Measurements from ENCODE around the gene CCDC43.
"Not testable (repeated sequence)": the region's sequence is repeated elsewhere in the genome, so short reads cannot be mapped to it uniquely, and the experiment has no call there.

Gene CCDC43

GRCh38 chr17:44707755-44708400, 18.3 kb upstream of the CCDC43 start:
- Histone ChIP-seq H3K4me3 (ENCODE audit: low read depth in 1 of 5, low read length in 5 of 5) (peak overlapping the region; percentile 83 to 100 (median 92)), H3K27ac (ENCODE audit: low read depth, low read length) (peak overlapping the region; percentile 47), H3K27me3 (ENCODE audit: control insufficient read depth in 5 of 5, insufficient read depth in 4 of 5, low read length in 5 of 5) (no peaks in the 10 kb centered on the region), H3K9me3 (ENCODE audit: control insufficient read depth in 5 of 5, low read length in 5 of 5) (no peaks in the 10 kb centered on the region), H3K36me3 (ENCODE audit: control insufficient read depth in 5 of 5, insufficient read depth in 5 of 5, low read length in 5 of 5) (no peaks in the 10 kb centered on the region), H3K4me1 (ENCODE audit: control insufficient read depth in 5 of 5, insufficient read depth in 5 of 5, low read length in 5 of 5) (peaks cover 5 to 20% (median 19%) of the 10 kb centered on the region in 5 donors), H3K9ac (ENCODE audit: low read length in 5 of 5) (peak overlapping the region; percentile 74 to 94 (median 91))

- not testable (repeated sequence) for H3K4me1 ChIP-seq (ENCODE audit: control insufficient read depth in 5 of 5, insufficient read depth in 5 of 5, low read length in 5 of 5); H3K9me3 ChIP-seq (ENCODE audit: control insufficient read depth in 5 of 5, low read length in 5 of 5); H3K27me3 ChIP-seq (ENCODE audit: control insufficient read depth in 5 of 5, insufficient read depth in 4 of 5, low read length in 5 of 5); H3K9ac ChIP-seq (ENCODE audit: low read length in 5 of 5); H3K4me3 ChIP-seq (ENCODE audit: low read depth in 1 of 5, low read length in 5 of 5); H3K27ac ChIP-seq (ENCODE audit: low read depth, low read length); H3K36me3 ChIP-seq (ENCODE audit: control insufficient read depth in 5 of 5, insufficient read depth in 5 of 5, low read length in 5 of 5)
Measured at GRCh38 chr17:44700288-44700687, 10.7 kb upstream of the CCDC43 start.

DNA sequence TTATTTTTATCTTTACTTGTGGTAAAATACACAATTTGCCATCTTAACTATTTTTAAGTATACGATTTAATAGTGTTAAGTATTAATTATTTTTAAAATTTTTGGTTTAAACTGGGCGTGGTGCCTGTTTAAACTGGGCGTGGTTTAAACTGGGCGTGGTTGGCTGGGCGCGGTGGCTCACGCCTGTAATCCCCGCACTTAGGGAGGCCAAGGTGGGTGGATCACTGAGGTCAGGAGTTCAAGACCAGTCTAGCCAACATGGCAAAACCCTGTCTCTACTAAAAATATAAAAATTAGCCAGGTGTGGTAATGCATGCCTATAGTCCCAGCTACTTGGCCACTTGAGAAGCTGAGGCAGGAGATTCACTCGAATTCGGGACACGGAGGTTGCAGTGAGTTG, 4.0 kb upstream of the CCDC43 start:
- H3K27me3 ChIP-seq (ENCODE audit: control insufficient read depth in 5 of 5, insufficient read depth in 4 of 5, low read length in 5 of 5) = no peaks in the 10 kb centered on the region
- H3K36me3 ChIP-seq (ENCODE audit: control insufficient read depth in 5 of 5, insufficient read depth in 5 of 5, low read length in 5 of 5) = no peaks in the 10 kb centered on the region
- no peaks in the 10 kb centered on the region for H3K9me3 ChIP-seq (ENCODE audit: control insufficient read depth in 5 of 5, low read length in 5 of 5)
- H3K9ac ChIP-seq (ENCODE audit: low read length in 5 of 5) = no peak overlapping the region
- no peak overlapping the region for H3K27ac ChIP-seq (ENCODE audit: low read depth, low read length)
- H3K4me1 ChIP-seq (ENCODE audit: control insufficient read depth in 5 of 5, insufficient read depth in 5 of 5, low read length in 5 of 5) = peaks cover 0 to 17% (median 15%) of the 10 kb centered on the region in 5 donors
- H3K4me3 ChIP-seq (ENCODE audit: low read depth in 1 of 5, low read length in 5 of 5) = no peak overlapping the region

DNA sequence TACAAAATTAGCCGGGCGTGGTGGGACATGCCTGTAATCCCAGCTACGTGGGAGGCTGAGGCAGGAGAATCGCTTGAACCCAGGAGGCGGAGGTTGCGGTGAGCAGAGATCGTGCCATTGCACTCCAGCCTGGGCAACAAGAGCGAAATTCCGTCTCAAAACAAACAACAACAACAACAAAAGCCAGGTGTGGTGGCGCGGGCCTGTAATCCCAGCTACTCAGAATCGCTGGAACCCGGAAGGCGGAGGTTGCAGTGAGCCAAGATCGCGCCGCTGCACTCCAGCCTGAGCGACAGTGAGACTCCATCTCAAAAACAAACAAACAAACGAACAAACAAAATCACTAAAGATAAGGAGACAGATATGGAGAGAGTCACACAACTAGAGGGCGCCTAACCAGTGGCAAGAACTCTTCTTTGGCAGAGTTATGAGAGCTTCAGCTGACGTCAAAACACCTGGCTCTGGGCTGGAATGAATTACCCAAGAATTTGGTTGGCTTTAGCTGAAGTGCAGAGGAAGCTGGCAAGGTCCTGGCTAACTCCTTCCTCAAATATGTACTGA, 1.2 kb upstream of the CCDC43 start:
- not testable (repeated sequence) for H3K27ac ChIP-seq (ENCODE audit: low read depth, low read length); H3K9me3 ChIP-seq (ENCODE audit: control insufficient read depth in 5 of 5, low read length in 5 of 5); H3K27me3 ChIP-seq (ENCODE audit: control insufficient read depth in 5 of 5, insufficient read depth in 4 of 5, low read length in 5 of 5); H3K36me3 ChIP-seq (ENCODE audit: control insufficient read depth in 5 of 5, insufficient read depth in 5 of 5, low read length in 5 of 5); H3K9ac ChIP-seq (ENCODE audit: low read length in 5 of 5)
- Histone ChIP-seq H3K4me1 (ENCODE audit: control insufficient read depth in 5 of 5, insufficient read depth in 5 of 5, low read length in 5 of 5) (peaks cover 0 to 23% (median 20%) of the 10 kb centered on the region in 5 donors), H3K4me3 (ENCODE audit: low read depth in 1 of 5, low read length in 5 of 5) (peak overlapping the region in 1 of 5 donors; percentile 98)

GRCh38 chr17:44688675-44689476, 700 bp downstream of the CCDC43 start:
- Histone ChIP-seq H3K27me3 (ENCODE audit: control insufficient read depth in 5 of 5, insufficient read depth in 4 of 5, low read length in 5 of 5) (no peaks in the 10 kb centered on the region), H3K9me3 (ENCODE audit: control insufficient read depth in 5 of 5, low read length in 5 of 5) (no peaks in the 10 kb centered on the region), H3K9ac (ENCODE audit: low read length in 5 of 5) (peak overlapping the region; percentile 70 to 98 (median 94)), H3K36me3 (ENCODE audit: control insufficient read depth in 5 of 5, insufficient read depth in 5 of 5, low read length in 5 of 5) (peaks cover 0 to 8% (median 3%) of the 10 kb centered on the region in 5 donors), H3K4me1 (ENCODE audit: control insufficient read depth in 5 of 5, insufficient read depth in 5 of 5, low read length in 5 of 5) (peaks cover 0 to 23% (median 20%) of the 10 kb centered on the region in 5 donors), H3K27ac (ENCODE audit: low read depth, low read length) (peak overlapping the region; percentile 70), H3K4me3 (ENCODE audit: low read depth in 1 of 5, low read length in 5 of 5) (peak overlapping the region; percentile 85 to 99 (median 98))

- no peak overlapping the region for H3K27ac ChIP-seq (ENCODE audit: low read depth, low read length)
- no peaks in the 10 kb centered on the region for H3K27me3 ChIP-seq (ENCODE audit: control insufficient read depth in 5 of 5, insufficient read depth in 4 of 5, low read length in 5 of 5)
- H3K4me1 ChIP-seq (ENCODE audit: control insufficient read depth in 5 of 5, insufficient read depth in 5 of 5, low read length in 5 of 5) = peaks cover 0 to 23% (median 20%) of the 10 kb centered on the region in 5 donors
- H3K9ac ChIP-seq (ENCODE audit: low read length in 5 of 5) = no peak overlapping the region
- H3K36me3 ChIP-seq (ENCODE audit: control insufficient read depth in 5 of 5, insufficient read depth in 5 of 5, low read length in 5 of 5) = peaks cover 4 to 14% (median 8%) of the 10 kb centered on the region in 5 donors
- H3K9me3 ChIP-seq (ENCODE audit: control insufficient read depth in 5 of 5, low read length in 5 of 5) = no peaks in the 10 kb centered on the region
- no peak overlapping the region for H3K4me3 ChIP-seq (ENCODE audit: low read depth in 1 of 5, low read length in 5 of 5)
Measured at GRCh38 chr17:44688200-44688599, 1.4 kb downstream of the CCDC43 start.

DNA sequence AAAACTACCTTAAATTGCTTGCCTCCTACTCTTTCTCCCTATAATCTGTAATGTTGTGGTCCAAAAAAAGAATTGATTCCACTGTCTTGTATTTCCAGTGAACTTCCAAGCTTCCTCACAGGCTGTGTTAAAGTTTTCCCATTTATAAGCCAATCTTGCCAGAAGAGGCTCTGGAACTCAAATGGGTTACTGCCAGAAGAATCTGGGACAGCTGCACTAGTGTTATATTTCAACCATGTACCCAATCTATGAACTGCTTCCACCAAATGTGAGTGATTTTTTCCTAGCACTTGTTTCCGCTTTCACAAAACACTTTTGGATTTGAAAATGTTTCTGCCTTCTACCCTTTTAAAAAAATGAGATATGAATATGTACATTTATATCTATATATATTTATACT, 1.8 kb downstream of the CCDC43 start:
- no peak overlapping the region for H3K27ac ChIP-seq (ENCODE audit: low read depth, low read length)
- no peaks in the 10 kb centered on the region for H3K9me3 ChIP-seq (ENCODE audit: control insufficient read depth in 5 of 5, low read length in 5 of 5)
- peak overlapping the region in 1 of 5 donors; percentile 40 for H3K9ac ChIP-seq (ENCODE audit: low read length in 5 of 5)
- peaks cover 4 to 19% (median 12%) of the 10 kb centered on the region in 5 donors for H3K36me3 ChIP-seq (ENCODE audit: control insufficient read depth in 5 of 5, insufficient read depth in 5 of 5, low read length in 5 of 5)
- no peaks in the 10 kb centered on the region for H3K27me3 ChIP-seq (ENCODE audit: control insufficient read depth in 5 of 5, insufficient read depth in 4 of 5, low read length in 5 of 5)
- no peak overlapping the region for H3K4me3 ChIP-seq (ENCODE audit: low read depth in 1 of 5, low read length in 5 of 5)
- peaks cover 0 to 23% (median 20%) of the 10 kb centered on the region in 5 donors for H3K4me1 ChIP-seq (ENCODE audit: control insufficient read depth in 5 of 5, insufficient read depth in 5 of 5, low read length in 5 of 5)

DNA sequence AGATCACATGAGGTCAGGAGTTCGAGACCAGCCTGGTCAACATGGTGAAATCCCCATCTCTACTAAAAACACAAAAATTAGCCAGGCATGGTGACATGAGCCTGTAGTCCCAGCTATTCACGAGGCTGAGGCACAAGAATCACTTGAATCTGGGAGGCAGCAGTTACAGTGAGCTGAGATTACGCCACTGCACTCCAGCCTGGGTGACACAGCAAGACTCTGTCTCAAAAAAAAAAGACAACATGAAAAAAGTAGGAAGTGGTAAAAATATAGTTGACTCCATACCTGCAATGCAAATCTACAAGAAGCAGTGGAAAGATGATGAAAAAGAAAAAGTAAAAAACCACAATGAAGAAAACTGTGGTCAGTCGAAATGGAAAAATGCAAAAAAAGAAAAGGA, 6.3 kb downstream of the CCDC43 start:
- not testable (repeated sequence) for H3K27me3 ChIP-seq (ENCODE audit: control insufficient read depth in 5 of 5, insufficient read depth in 4 of 5, low read length in 5 of 5); H3K4me1 ChIP-seq (ENCODE audit: control insufficient read depth in 5 of 5, insufficient read depth in 5 of 5, low read length in 5 of 5); H3K9ac ChIP-seq (ENCODE audit: low read length in 5 of 5); H3K27ac ChIP-seq (ENCODE audit: low read depth, low read length); H3K9me3 ChIP-seq (ENCODE audit: control insufficient read depth in 5 of 5, low read length in 5 of 5); H3K4me3 ChIP-seq (ENCODE audit: low read depth in 1 of 5, low read length in 5 of 5)
- H3K36me3 ChIP-seq (ENCODE audit: control insufficient read depth in 5 of 5, insufficient read depth in 5 of 5, low read length in 5 of 5) = peaks cover 25 to 60% (median 32%) of the 10 kb centered on the region in 5 donors

- Histone ChIP-seq H3K9ac (ENCODE audit: low read length in 5 of 5) (no peak overlapping the region), H3K27me3 (ENCODE audit: control insufficient read depth in 5 of 5, insufficient read depth in 4 of 5, low read length in 5 of 5) (no peaks in the 10 kb centered on the region), H3K36me3 (ENCODE audit: control insufficient read depth in 5 of 5, insufficient read depth in 5 of 5, low read length in 5 of 5) (peaks cover 21 to 43% (median 29%) of the 10 kb centered on the region in 5 donors), H3K4me1 (ENCODE audit: control insufficient read depth in 5 of 5, insufficient read depth in 5 of 5, low read length in 5 of 5) (no peaks in the 10 kb centered on the region), H3K27ac (ENCODE audit: low read depth, low read length) (no peak overlapping the region), H3K9me3 (ENCODE audit: control insufficient read depth in 5 of 5, low read length in 5 of 5) (no peaks in the 10 kb centered on the region), H3K4me3 (ENCODE audit: low read depth in 1 of 5, low read length in 5 of 5) (no peak overlapping the region)
Measured at GRCh38 chr17:44677136-44677535, 12.4 kb downstream of the CCDC43 start.

DNA sequence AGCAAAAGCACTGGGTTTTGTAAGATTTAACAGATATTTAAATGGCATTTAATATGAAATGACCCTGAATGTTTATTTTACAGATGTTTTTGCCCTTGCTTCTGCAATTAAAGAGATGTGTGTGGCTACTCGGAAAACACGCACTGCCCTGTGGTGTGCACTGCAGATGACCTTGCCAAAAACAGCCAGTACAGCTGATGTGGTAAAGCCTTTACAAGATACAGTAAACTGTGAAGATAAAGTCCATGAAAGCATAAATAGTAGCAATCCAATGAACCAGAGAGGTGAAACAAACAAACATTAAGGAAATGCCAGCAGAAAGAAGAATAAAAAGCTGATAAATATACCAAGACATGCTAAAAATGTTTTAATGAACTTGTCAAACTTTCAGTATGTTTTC, 15.7 kb downstream of the CCDC43 start:
- H3K9me3 ChIP-seq (ENCODE audit: control insufficient read depth in 5 of 5, low read length in 5 of 5) = no peaks in the 10 kb centered on the region
- H3K36me3 ChIP-seq (ENCODE audit: control insufficient read depth in 5 of 5, insufficient read depth in 5 of 5, low read length in 5 of 5) = peaks cover 7 to 17% (median 12%) of the 10 kb centered on the region in 5 donors
- no peak overlapping the region for H3K9ac ChIP-seq (ENCODE audit: low read length in 5 of 5)
- H3K4me1 ChIP-seq (ENCODE audit: control insufficient read depth in 5 of 5, insufficient read depth in 5 of 5, low read length in 5 of 5) = no peaks in the 10 kb centered on the region
- no peaks in the 10 kb centered on the region for H3K27me3 ChIP-seq (ENCODE audit: control insufficient read depth in 5 of 5, insufficient read depth in 4 of 5, low read length in 5 of 5)
- no peak overlapping the region for H3K27ac ChIP-seq (ENCODE audit: low read depth, low read length)
- no peak overlapping the region for H3K4me3 ChIP-seq (ENCODE audit: low read depth in 1 of 5, low read length in 5 of 5)

Data from subcutaneous abdominal adipose tissue (tissue), 5 donors.